Measurements from ENCODE around the gene CUEDC1. TPM values are rescaled to one million over a fixed set of nuclear protein-coding genes. Genes with fewer than 3 reads are reported as not detected.

CUEDC1 gene
- total and polyA plus RNA-seq, 2 of the 4 experiments (the other 2 are of a cell fraction), result 4.1 to 21.2 TPM

GRCh38 chr17:57834146-57834741 lies 121.0 kb downstream of the CUEDC1 start:
- dilution Hi-C loops (cut with HindIII; ENCODE audit: low sequenced_read_pairs, unreplicated experiment), result no loop called here
- 78% methylated on average over 4 of the region's 13 CpGs; no CpG with 5 or more reads in 1 of the 2 experiments for WGBS, 2 experiments (ENCODE audit: extremely low coverage in 2 of 2, insufficient read length in 1 of 2)
- CTCF ChIA-PET, result interaction anchor here (0.6 to 1.6 kb wide), 7 partner anchors 90 to 707 kb away, joined by 3 to 6 read pairs (median 3); no protein-coding TSS in a partner anchor
- Histone ChIP-seq H2BK5ac (ENCODE audit: low read depth, low read length, poor library complexity, severe bottlenecking) (no peak overlapping the region), H2AFZ (replicated peaks; ENCODE audit: low read length, poor library complexity) (no peak overlapping the region), H3K79me1 (ENCODE audit: low read depth in 1 of 2, low read length in 2 of 2) (no peaks in the 10 kb centered on the region), H4K8ac (ENCODE audit: low read depth in 2 of 2, low read length in 2 of 2) (no peak overlapping the region), H2AK9ac (replicated peaks; ENCODE audit: low read depth, low read length, poor library complexity) (no peak overlapping the region), H3K9me1 (ENCODE audit: insufficient read depth, low read length) (no peaks in the 10 kb centered on the region), H3K4ac (ENCODE audit: low read depth, low read length) (no peak overlapping the region), H3K4me2 (ENCODE audit: low read depth, low read length) (no peak overlapping the region), H3K27me3 (ENCODE audit: control insufficient read depth, insufficient read depth, low read length) (no peaks in the 10 kb centered on the region), H4K20me1 (ENCODE audit: insufficient read depth, low read length) (no peaks in the 10 kb centered on the region; the same call in 1 of the 2 replicates), H4K91ac (ENCODE audit: insufficient read depth, low read depth, low read length) (no peak overlapping the region), H3K9ac (ENCODE audit: low read depth, low read length) (no peak overlapping the region), H2BK120ac (ENCODE audit: low read depth, low read length) (no peak overlapping the region), H2BK20ac (ENCODE audit: low read depth, low read length) (no peak overlapping the region), H2AK5ac (ENCODE audit: low read depth, low read length) (no peak overlapping the region), H3K9me3 (ENCODE audit: control insufficient read depth, insufficient read depth, low read length) (no peaks in the 10 kb centered on the region), H4K5ac (ENCODE audit: low read depth, low read length) (no peak overlapping the region), H3K23ac (ENCODE audit: low read depth, low read length) (no peak overlapping the region), H3K14ac (replicated peaks; ENCODE audit: low read depth, low read length) (no peak overlapping the region), H3K4me3 (ENCODE audit: insufficient read depth, low read depth, low read length) (no peak overlapping the region), H3K18ac (ENCODE audit: low read depth, low read length) (no peak overlapping the region), H3K56ac (ENCODE audit: extremely low read depth, insufficient read depth, low read length) (no peak overlapping the region), H3K4me1 (ENCODE audit: control insufficient read depth, insufficient read depth, low read length) (0 out of 2 replicates have a peak, but pooled peaks cover 2% of the 10 kb centered on the region), H2BK15ac (ENCODE audit: low read depth, low read length) (no peak overlapping the region), H3K27ac (ENCODE audit: insufficient read depth, low read length) (no peak overlapping the region), H3K36me3 (ENCODE audit: control insufficient read depth, insufficient read depth, low read length) (peaks cover 6% of the 10 kb centered on the region)
- POLR2A ChIA-PET (ENCODE audit: unreplicated experiment), result no interaction called here
- BruUV-seq (replicated peaks), result no TSS peak
- DNase-seq (no peak), ATAC-seq (ENCODE audit: low read depth) (no peak)
- intact Hi-C loops (cut with micrococcal nuclease), result no loop called here
- TF ChIP-seq RCOR1 (IDR thresholded peaks at IDR 0.05; ENCODE audit: insufficient replicate concordance, low read length) (no peak), MXI1 (IDR thresholded peaks at IDR 0.05; ENCODE audit: borderline replicate concordance, low read depth, low read length) (no peak), CHD1 (IDR thresholded peaks at IDR 0.05; ENCODE audit: low read depth, low read length) (no peak), ELK1 (IDR thresholded peaks at IDR 0.05; ENCODE audit: borderline replicate concordance, low read depth, low read length) (no peak), CTCF (conservative IDR thresholded peaks at IDR 0.05; ENCODE audit: low read depth, low read length) (no peak), RFX5 (IDR thresholded peaks at IDR 0.05; ENCODE audit: low read depth, low read length) (no peak), NFE2L2 (IDR thresholded peaks at IDR 0.05; ENCODE audit: low read depth, low read length) (no peak), MAZ (IDR thresholded peaks at IDR 0.05; ENCODE audit: borderline replicate concordance, low read depth, low read length) (no peak), BHLHE40 (IDR thresholded peaks at IDR 0.05; ENCODE audit: low read depth, low read length) (no peak), CEBPB (IDR thresholded peaks at IDR 0.05; ENCODE audit: low read depth, low read length) (no peak), FOS (IDR thresholded peaks at IDR 0.05; ENCODE audit: low read depth, low read length) (no peak), USF2 (IDR thresholded peaks at IDR 0.05; ENCODE audit: low read depth, low read length) (no peak), POLR2A (IDR thresholded peaks at IDR 0.05; ENCODE audit: low read depth, low read length) (no peak), SMC3 (IDR thresholded peaks at IDR 0.05; ENCODE audit: low read depth, low read length) (no peak), RAD21 (IDR thresholded peaks at IDR 0.05; ENCODE audit: low read length) (no peak), MAFK (IDR thresholded peaks at IDR 0.05; ENCODE audit: low read depth, low read length) (no peak)
- in situ Hi-C loops (cut with MboI; ENCODE audit: low sequenced_read_pairs), result loop anchor here (5.0 kb wide), 1 partner anchor 707 kb away; no protein-coding TSS in a partner anchor

Data from IMR-90 (cell line).